GM21447 (cell line): ENCODE results near the gene ELFN2.
"Not testable (repeated sequence)": the region's sequence is repeated elsewhere in the genome, so short reads cannot be mapped to it uniquely, and the experiment has no call there.

Experiments
- ATAC-seq: cut with Tn5 transposase; IDR thresholded peaks from one replicate; pipeline ENCODE4 v1.9.1; 2021; ENCODE audit not compliant: unreplicated experiment

Gene ELFN2

DNA sequence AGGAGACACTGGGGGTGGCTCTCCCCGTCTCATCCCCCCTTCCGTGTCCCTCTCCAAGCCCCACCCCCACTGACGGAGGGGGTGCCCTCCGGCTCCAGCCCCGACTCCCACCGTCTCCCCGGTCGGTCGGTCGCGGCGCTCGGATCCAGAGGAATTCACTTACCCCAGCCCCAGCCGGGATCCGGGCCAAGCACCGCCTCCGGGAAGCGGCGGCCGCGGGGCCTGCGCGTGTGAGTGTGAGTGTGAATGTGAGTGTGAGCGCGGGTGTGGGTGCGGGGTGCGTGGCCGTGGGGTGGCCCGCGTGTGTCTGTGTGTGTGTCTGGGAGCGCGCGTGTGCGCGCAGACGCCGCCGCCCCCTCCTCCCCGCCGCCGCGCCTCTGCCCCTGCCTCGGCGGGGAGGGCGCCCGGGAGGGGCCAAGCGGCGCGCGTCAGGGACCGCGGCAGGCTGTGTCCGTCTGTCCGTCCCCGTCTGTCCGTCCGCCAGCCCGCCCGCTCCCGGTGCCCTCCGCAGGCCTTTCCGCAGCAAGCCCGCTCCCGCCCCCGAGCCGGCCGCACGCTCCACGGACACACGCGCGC is at the start of gene ELFN2:
TSS of gene ELFN2 (minus strand) at position 345 of the 576 bp plus-strand sequence. CDS start 51,945 bp downstream, outside the sequence.
- no peak for ATAC-seq

DNA sequence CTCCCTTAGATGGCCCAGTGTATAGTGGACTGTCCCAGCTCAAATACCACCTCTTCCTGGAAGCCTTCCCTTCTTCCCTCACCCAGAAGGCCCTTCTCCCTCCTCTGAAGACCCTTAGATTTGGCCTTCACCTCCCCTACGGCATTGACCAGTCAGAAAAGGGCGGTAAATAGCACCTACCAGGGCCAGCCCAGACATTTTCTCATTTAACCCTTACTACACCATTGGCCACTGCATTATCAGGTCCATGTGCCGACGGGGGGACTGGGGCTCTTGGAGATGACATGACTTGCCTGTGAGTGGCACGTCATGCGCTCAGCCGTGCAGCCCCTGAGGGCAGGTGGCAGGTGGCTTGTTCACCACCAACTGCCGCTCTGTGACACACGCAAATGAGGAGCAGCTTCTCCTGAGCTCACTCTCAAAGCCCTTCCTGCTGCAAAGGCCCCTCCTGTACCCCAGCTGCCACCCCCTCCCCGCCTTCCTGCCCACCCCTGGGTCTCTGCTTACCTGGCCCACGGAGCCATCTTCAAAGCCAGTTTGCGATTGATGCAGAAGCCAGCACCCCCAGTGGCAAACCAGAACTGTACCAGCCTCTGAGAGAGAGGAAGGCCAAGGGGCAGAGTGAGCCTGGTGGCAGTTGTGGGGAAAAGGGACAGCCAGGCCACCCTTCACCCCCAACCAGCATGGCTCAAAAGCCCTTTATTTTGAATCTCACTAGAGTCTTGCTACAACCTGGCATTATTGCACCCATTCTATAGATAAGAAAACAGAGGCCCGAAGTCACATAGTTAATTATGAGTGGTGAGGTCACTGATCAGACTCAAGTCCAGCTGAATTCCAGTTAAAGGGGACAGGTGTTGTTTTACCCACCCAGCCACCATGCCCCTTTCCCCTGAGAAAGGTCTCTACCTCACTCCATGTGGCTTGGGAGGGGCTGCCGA is 49.4 kb upstream of the ELFN2 start:
- ATAC-seq, result no peak

GRCh38 chr22:37474447-37475090 is 47.3 kb upstream of the ELFN2 start:
- no peak for ATAC-seq

DNA sequence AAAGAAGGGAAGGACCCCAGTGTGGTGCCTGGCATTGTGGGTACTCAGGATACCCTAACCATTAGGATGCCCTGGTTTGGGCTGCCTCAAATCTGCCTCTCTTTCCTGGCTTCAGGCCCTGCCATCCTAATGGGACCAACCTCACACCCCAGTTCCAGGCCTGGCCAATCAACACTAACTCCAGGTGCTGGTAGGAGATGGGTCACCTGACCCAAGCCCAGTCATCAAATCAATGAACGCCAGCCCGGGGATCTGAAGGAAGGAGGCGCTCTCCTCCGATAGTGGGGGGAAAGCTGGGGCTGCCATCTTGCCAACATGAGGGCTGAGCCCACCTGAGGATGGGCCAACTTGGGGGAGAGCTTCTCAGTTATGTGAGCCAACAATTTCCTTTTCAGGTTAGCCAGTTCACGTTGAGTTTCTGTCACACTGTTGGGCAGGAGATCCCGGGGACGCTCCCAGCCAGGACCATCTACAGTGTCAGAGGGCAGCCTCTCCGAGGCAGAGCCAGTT is 46.2 kb upstream of the ELFN2 start:
- ATAC-seq, result no peak

- ATAC-seq, result no peak
Observed at GRCh38 chr22:37472418-37473006, 45.2 kb upstream of the ELFN2 start.

DNA sequence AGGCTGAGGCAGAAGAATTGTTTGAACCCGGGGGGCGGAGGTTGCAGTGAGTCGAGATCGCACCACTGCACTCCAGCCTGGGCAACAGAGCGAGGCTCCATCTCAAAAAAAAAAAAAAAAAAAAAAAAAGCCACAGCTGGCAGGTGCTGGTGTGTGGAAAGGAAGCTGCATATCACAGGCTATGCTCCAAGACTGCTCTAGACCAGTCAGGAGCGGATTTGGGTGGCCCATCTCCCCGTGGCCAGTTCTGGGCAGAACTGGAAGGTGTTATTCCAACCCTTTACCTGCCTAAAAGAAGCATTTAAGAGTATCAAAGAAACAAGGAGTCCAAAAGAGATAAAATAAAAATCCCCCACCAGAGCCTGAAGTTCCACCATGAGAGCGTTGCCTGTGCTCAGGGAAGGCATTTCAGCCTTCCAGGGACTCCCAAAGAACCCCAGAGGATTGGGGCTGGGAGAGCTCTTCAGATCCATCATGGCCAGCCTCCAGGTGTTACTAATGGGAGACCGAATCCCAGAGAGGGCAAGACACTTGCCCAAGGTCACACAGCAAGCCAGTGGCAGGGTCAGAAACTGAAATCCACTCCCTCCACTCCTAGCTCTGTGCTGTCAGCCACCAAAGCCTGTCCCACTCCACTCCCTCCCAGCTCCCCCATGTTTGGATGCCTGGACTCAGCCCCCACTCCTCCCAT is 44.6 kb upstream of the ELFN2 start:
- no peak for ATAC-seq

DNA sequence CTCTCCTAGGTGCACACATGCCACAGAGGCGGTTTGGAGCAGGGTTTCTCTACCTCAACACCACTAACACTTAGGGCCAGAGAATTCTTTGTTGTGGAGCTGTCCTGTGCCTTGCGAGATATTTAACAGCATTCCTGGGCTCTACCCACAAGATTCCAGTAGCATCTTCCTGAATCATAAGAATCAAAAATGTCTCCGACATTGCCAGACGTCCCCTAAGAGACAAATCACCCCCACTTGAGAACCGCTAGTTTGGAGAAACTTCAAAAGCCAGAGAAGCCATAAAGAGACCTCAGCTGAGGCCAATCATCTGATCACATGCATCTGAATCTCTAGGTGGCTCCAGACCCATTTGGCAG is 42.8 kb upstream of the ELFN2 start:
- ATAC-seq, result no peak

GRCh38 chr22:37469416-37470086 is 42.3 kb upstream of the ELFN2 start:
- ATAC-seq, result no peak

- ATAC-seq, result not testable (repeated sequence)
Observed at GRCh38 chr22:37468201-37468695, 41.0 kb upstream of the ELFN2 start.

- ATAC-seq, result no peak
Observed at GRCh38 chr22:37467391-37467955, 40.2 kb upstream of the ELFN2 start.

GRCh38 chr22:37464181-37464580 is 36.9 kb upstream of the ELFN2 start:
- peak; percentile 74 for ATAC-seq

GRCh38 chr22:37462983-37463382 is 35.7 kb upstream of the ELFN2 start:
- no peak for ATAC-seq

DNA sequence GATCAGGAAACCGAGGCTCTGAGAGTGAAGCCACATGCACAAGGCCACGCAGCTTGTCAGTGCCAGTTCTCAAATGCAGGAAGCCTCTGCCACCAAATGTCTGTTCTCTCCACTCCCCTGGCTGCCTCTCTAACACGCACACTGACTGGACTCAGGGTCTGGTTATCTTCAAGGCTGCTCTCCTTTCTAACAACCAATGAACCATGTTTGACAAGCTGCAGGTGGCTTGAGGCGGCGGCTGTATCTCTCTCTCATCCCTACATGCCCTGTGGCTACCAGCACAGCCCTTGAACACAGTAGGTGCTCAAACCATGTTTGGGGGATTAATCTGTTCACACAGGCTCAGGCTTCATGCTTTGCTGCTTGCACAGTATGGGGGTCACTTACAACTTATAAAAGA is 35.2 kb upstream of the ELFN2 start:
- no peak for ATAC-seq

DNA sequence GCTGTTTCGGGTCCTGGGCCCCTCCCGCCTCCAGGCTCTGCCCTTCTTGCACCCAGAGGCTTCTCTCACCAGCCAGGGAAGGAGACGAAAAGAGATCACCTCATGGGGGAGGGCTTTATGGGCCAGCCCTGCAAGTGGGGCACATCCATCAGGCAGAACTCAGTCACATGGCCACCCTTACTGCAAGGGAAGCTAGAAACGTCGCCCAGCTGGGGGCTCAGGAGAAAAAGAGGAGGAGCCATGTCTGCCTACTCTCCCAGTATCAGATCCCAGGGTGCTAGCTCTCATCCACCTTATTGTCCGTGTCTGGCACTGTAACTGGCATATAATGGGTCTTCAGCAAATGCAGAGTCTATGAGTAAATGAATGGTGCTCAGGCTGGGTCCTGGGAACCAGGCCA is 34.7 kb upstream of the ELFN2 start:
- ATAC-seq, result no peak

GRCh38 chr22:37460684-37461083 is 33.4 kb upstream of the ELFN2 start:
- ATAC-seq, result no peak

GRCh38 chr22:37459206-37459605 is 31.9 kb upstream of the ELFN2 start:
- ATAC-seq, result no peak

GRCh38 chr22:37457093-37457893 is 30.0 kb upstream of the ELFN2 start:
- ATAC-seq, result no peak

DNA sequence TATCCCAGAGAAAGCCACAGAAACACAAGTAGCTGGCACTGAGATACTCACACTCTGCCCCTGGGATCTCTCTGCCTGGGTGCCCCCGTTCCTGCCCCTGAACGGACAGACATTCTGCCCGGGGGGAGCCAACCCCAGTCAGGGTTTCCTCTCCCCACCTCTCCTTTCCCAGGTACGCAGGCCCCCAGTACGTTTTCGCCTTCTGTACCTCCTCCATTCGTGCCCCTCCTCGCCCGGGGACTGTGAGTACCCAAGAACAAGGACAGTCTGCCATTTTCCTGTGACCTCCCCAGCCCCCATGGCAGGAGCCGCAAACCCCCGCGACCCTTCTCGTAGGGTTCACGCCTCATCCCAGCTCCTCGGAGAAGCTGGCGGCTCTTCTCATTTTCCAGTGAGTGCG is 29.1 kb upstream of the ELFN2 start:
- no peak for ATAC-seq

GRCh38 chr22:37455896-37456295 is 28.6 kb upstream of the ELFN2 start:
- ATAC-seq, result no peak
